Rectal smooth muscle tissue (tissue), 1 donor: ENCODE data around the gene NMT1.

Experiments
- H3K27ac ChIP-seq: one replicate; pipeline ENCODE4 v1.7.0; 2013; ENCODE audit warnings: low read depth, low read length, inconsistent platforms
- H3K27me3 ChIP-seq: one replicate; pipeline ENCODE4 v1.7.0; 2013; ENCODE audit warnings: low read length; ENCODE audit not compliant: control insufficient read depth, insufficient read depth
- H3K36me3 ChIP-seq: one replicate; pipeline ENCODE4 v1.7.0; 2013; ENCODE audit warnings: low read length; ENCODE audit not compliant: control insufficient read depth, insufficient read depth
- H3K4me1 ChIP-seq: one replicate; pipeline ENCODE4 v1.7.0; 2013; ENCODE audit warnings: low read length; ENCODE audit not compliant: control insufficient read depth, insufficient read depth
- H3K4me3 ChIP-seq: one replicate; pipeline ENCODE4 v1.7.0; 2013; ENCODE audit warnings: low read length
- H3K9ac ChIP-seq: one replicate; pipeline ENCODE4 v1.7.0; 2013; ENCODE audit warnings: low read length

NMT1 gene

GRCh38 chr17:45067637-45068036 lies 6.5 kb downstream of the NMT1 start:
- Histone ChIP-seq H3K4me1 (peaks cover under 1% of the 10 kb centered on the region), H3K27ac (no peak overlapping the region), H3K4me3 (no peak overlapping the region), H3K36me3 (peaks cover 8% of the 10 kb centered on the region), H3K9ac (no peak overlapping the region), H3K27me3 (no peaks in the 10 kb centered on the region)

GRCh38 chr17:45070001-45070400 lies 8.9 kb downstream of the NMT1 start:
- H3K4me3 ChIP-seq: no peak overlapping the region
- no peaks in the 10 kb centered on the region for H3K4me1 ChIP-seq
- H3K27ac ChIP-seq: no peak overlapping the region
- H3K36me3 ChIP-seq: peaks cover 10% of the 10 kb centered on the region
- no peak overlapping the region for H3K9ac ChIP-seq
- H3K27me3 ChIP-seq: no peaks in the 10 kb centered on the region

GRCh38 chr17:45070809-45071208 lies 9.7 kb downstream of the NMT1 start:
- Histone ChIP-seq H3K27me3 (no peaks in the 10 kb centered on the region), H3K4me3 (no peak overlapping the region), H3K4me1 (no peaks in the 10 kb centered on the region), H3K27ac (no peak overlapping the region), H3K9ac (no peak overlapping the region), H3K36me3 (peaks cover 10% of the 10 kb centered on the region)

- Histone ChIP-seq H3K9ac (no peak overlapping the region), H3K27ac (no peak overlapping the region), H3K36me3 (peaks cover 10% of the 10 kb centered on the region), H3K27me3 (no peaks in the 10 kb centered on the region), H3K4me3 (no peak overlapping the region), H3K4me1 (no peaks in the 10 kb centered on the region)
These were observed 12.4 kb downstream of the NMT1 start for GRCh38 chr17:45073414-45074070.

- H3K4me1 ChIP-seq: no peaks in the 10 kb centered on the region
- no peaks in the 10 kb centered on the region for H3K27me3 ChIP-seq
- no peak overlapping the region for H3K9ac ChIP-seq
- H3K36me3 ChIP-seq: peaks cover 13% of the 10 kb centered on the region
- H3K4me3 ChIP-seq: no peak overlapping the region
- no peak overlapping the region for H3K27ac ChIP-seq
These were observed 16.5 kb downstream of the NMT1 start for GRCh38 chr17:45077643-45078042.

GRCh38 chr17:45081047-45081703 lies 20.1 kb downstream of the NMT1 start:
- no peak overlapping the region for H3K4me3 ChIP-seq
- no peaks in the 10 kb centered on the region for H3K4me1 ChIP-seq
- H3K27me3 ChIP-seq: no peaks in the 10 kb centered on the region
- no peak overlapping the region for H3K9ac ChIP-seq
- peaks cover 10% of the 10 kb centered on the region for H3K36me3 ChIP-seq
- H3K27ac ChIP-seq: no peak overlapping the region

GRCh38 chr17:45086391-45086790 lies 25.3 kb downstream of the NMT1 start:
- H3K4me3 ChIP-seq: no peak overlapping the region
- H3K9ac ChIP-seq: no peak overlapping the region
- no peaks in the 10 kb centered on the region for H3K4me1 ChIP-seq
- no peak overlapping the region for H3K27ac ChIP-seq
- peaks cover 37% of the 10 kb centered on the region for H3K36me3 ChIP-seq
- no peaks in the 10 kb centered on the region for H3K27me3 ChIP-seq

GRCh38 chr17:45086865-45087503 lies 25.9 kb downstream of the NMT1 start:
- H3K9ac ChIP-seq: no peak overlapping the region
- no peak overlapping the region for H3K4me3 ChIP-seq
- no peaks in the 10 kb centered on the region for H3K27me3 ChIP-seq
- no peak overlapping the region for H3K27ac ChIP-seq
- H3K36me3 ChIP-seq: peaks cover 34% of the 10 kb centered on the region
- H3K4me1 ChIP-seq: peaks cover 3% of the 10 kb centered on the region

- Histone ChIP-seq H3K4me1 (peaks cover 8% of the 10 kb centered on the region), H3K36me3 (peaks cover 33% of the 10 kb centered on the region), H3K9ac (no peak overlapping the region), H3K27me3 (no peaks in the 10 kb centered on the region), H3K27ac (no peak overlapping the region), H3K4me3 (no peak overlapping the region)
These were observed 26.4 kb downstream of the NMT1 start for GRCh38 chr17:45087504-45087975.

GRCh38 chr17:45087978-45088377 lies 26.9 kb downstream of the NMT1 start:
- H3K4me1 ChIP-seq: peaks cover 12% of the 10 kb centered on the region
- H3K4me3 ChIP-seq: no peak overlapping the region
- H3K9ac ChIP-seq: no peak overlapping the region
- H3K36me3 ChIP-seq: peaks cover 36% of the 10 kb centered on the region
- no peaks in the 10 kb centered on the region for H3K27me3 ChIP-seq
- no peak overlapping the region for H3K27ac ChIP-seq

GRCh38 chr17:45088741-45089140 lies 27.6 kb downstream of the NMT1 start:
- no peak overlapping the region for H3K9ac ChIP-seq
- H3K36me3 ChIP-seq: peaks cover 38% of the 10 kb centered on the region
- no peak overlapping the region for H3K27ac ChIP-seq
- H3K4me1 ChIP-seq: peaks cover 19% of the 10 kb centered on the region
- H3K4me3 ChIP-seq: no peak overlapping the region
- H3K27me3 ChIP-seq: no peaks in the 10 kb centered on the region

- no peak overlapping the region for H3K4me3 ChIP-seq
- no peaks in the 10 kb centered on the region for H3K27me3 ChIP-seq
- H3K9ac ChIP-seq: no peak overlapping the region
- H3K36me3 ChIP-seq: peaks cover 40% of the 10 kb centered on the region
- no peak overlapping the region for H3K27ac ChIP-seq
- peaks cover 24% of the 10 kb centered on the region for H3K4me1 ChIP-seq
These were observed 29.6 kb downstream of the NMT1 start for GRCh38 chr17:45090711-45091110.
